ENCODE measurements around the gene EFCC1. TPM values are rescaled to one million over a fixed set of nuclear protein-coding genes. Genes with fewer than 3 reads are reported as not detected.
A peak's percentile ranks its signal among the peaks of the same experiment; 100 is the strongest.

The EFCC1 gene
- total and polyA plus RNA-seq, 2 of the 8 experiments (the other 6 are each of a cell fraction or from before 2014, with no cell fraction given): 0.14 to 0.37 TPM

GRCh38 chr3:128993461-128994172, 7.5 kb upstream of the EFCC1 start, which contains the start of gene CFAP92:
Gene CFAP92, minus strand, starts transcription at chr3:128994076. Its CDS starts 772 bp downstream, at chr3:128993304.
- Histone ChIP-seq H3K79me2 (ENCODE audit: control insufficient read depth in 1 of 2, insufficient read depth in 2 of 2, low read length in 2 of 2) (no peaks in the 10 kb centered on the region), H3K36me3 (ENCODE audit: control insufficient read depth in 2 of 4, insufficient read depth in 4 of 4, low read length in 3 of 4) (no peaks in the 10 kb centered on the region), H4K5ac (ENCODE audit: insufficient read length, low read depth, low read length) (peak within 1 kb of the TSS; percentile 1), H3K14ac (ENCODE audit: insufficient read length) (no peak within 1 kb of the TSS), H3K9ac (replicated peaks in 1 of 4; ENCODE audit: extremely low read depth in 1 of 4, low read depth in 3 of 4, low read length in 3 of 4) (peak within 1 kb of the TSS in 3 of 4 experiments; percentile 16 to 25 (median 20); a peak in 3 of 7 replicates), H4K91ac (replicated peaks; ENCODE audit: insufficient read length, low read length) (peak within 1 kb of the TSS; percentile 78), H3K79me1 (ENCODE audit: low read depth, low read length) (no peaks in the 10 kb centered on the region), H3K4me1 (replicated peaks in 1 of 4; ENCODE audit: control insufficient read depth in 3 of 4, insufficient read depth in 4 of 4, low read length in 3 of 4) (peaks cover 2 to 14% (median 8%) of the 10 kb centered on the region in 4 experiments), H2AK5ac (ENCODE audit: low read depth, low read length) (peak within 1 kb of the TSS; percentile 58; the same call in 1 of the 2 replicates), H2BK20ac (ENCODE audit: low read length) (no peak within 1 kb of the TSS), H2AFZ (ENCODE audit: low read length) (peak within 1 kb of the TSS; percentile 80), H3K18ac (ENCODE audit: extremely low read depth, low read length) (peak within 1 kb of the TSS; percentile 78), H3K56ac (replicated peaks; ENCODE audit: insufficient read length, low read depth, low read length) (peak within 1 kb of the TSS; percentile 1), H2BK5ac (ENCODE audit: low read depth, low read length) (peak within 1 kb of the TSS; percentile 15; the same call in 1 of the 2 replicates), H2BK12ac (ENCODE audit: low read depth, low read length) (peak within 1 kb of the TSS; percentile 50; the same call in 1 of the 2 replicates), H3K23ac (ENCODE audit: insufficient read length) (no peak within 1 kb of the TSS), H3K27ac (ENCODE audit: low read depth, low read length) (no peak within 1 kb of the TSS), H3K23me2 (ENCODE audit: low read depth, low read length) (peaks cover 8% of the 10 kb centered on the region; the same call in 1 of the 2 replicates), H4K20me1 (replicated peaks in 1 of 2; ENCODE audit: control insufficient read depth in 1 of 2, insufficient read depth in 2 of 2, low read length in 2 of 2) (no peaks in the 10 kb centered on the region), H3K4me3 (ENCODE audit: extremely low read depth in 1 of 4, insufficient read depth in 2 of 4, low read depth in 3 of 4, low read length in 4 of 4) (peak within 1 kb of the TSS; percentile 42 to 62 (median 51)), H2BK120ac (replicated peaks; ENCODE audit: low read depth, low read length) (no peak within 1 kb of the TSS), H2BK15ac (ENCODE audit: low read length) (peak within 1 kb of the TSS; percentile 95), H4K8ac (ENCODE audit: extremely low read depth, insufficient read depth, low read length) (peak within 1 kb of the TSS; percentile 91), H3K4me2 (ENCODE audit: insufficient read depth in 1 of 2, low read depth in 2 of 2, low read length in 2 of 2) (peak within 1 kb of the TSS; percentile 90 to 94), H3K9me3 (ENCODE audit: insufficient read depth in 2 of 2, low read depth in 1 of 2, low read length in 1 of 2) (no peaks in the 10 kb centered on the region), H3K4ac (replicated peaks; ENCODE audit: insufficient read length, low read depth, low read length) (peak within 1 kb of the TSS; percentile 90), H3K27me3 (replicated peaks in 1 of 4; ENCODE audit: control insufficient read depth in 3 of 4, extremely low read depth in 1 of 4, insufficient read depth in 3 of 4, low read length in 3 of 4) (peaks cover 0 to 19% (median 17%) of the 10 kb centered on the region in 4 experiments; a peak in 6 of 7 replicates)
- 6% methylated on average over 40 of the region's 57 CpGs; no CpG with 5 or more reads in 1 of the 2 experiments for WGBS, 2 experiments (ENCODE audit: extremely low coverage in 1 of 2, insufficient coverage in 1 of 2, insufficient read length in 1 of 2, insufficient replicate concordance in 2 of 2, low coverage in 1 of 2, low lambda C conversion rate in 2 of 2, missing lambda C conversion rate in 1 of 2)
- no peak for FAIRE-seq
- ChIA-PET CTCF (ENCODE audit: partially characterized antibody) (interaction anchor here (0.7 to 3.6 kb wide), 7 partner anchors 10 to 107 kb away, joined by 3 to 28 read pairs (median 4); no protein-coding TSS in a partner anchor), POLR2A (ENCODE audit: partially characterized antibody) (interaction anchor here (0.7 to 1.9 kb wide), 12 partner anchors 8 to 323 kb away, joined by 3 to 5 read pairs (median 4); partner anchors contain the start of gene ACAD9)
- DNase-seq (ENCODE audit: low read depth in 1 of 2, low spot score in 2 of 2): peak; percentile 41 to 96
- TF ChIP-seq SIN3A (conservative IDR thresholded peaks at IDR 0.05 in 1 of 2, IDR thresholded peaks at IDR 0.05 in 1 of 2; ENCODE audit: low read depth in 1 of 2, low read length in 2 of 2) (peak in 1 of 2 experiments; percentile 80; a peak in 2 of 4 replicates), RBBP5 (IDR thresholded peaks at IDR 0.05; ENCODE audit: borderline replicate concordance, low read depth, low read length) (peak; percentile 60; the same call in 1 of the 2 replicates), KDM5A (IDR thresholded peaks at IDR 0.05; ENCODE audit: low read length) (no peak), KDM4A (IDR thresholded peaks at IDR 0.05; ENCODE audit: low read depth, low read length, severe bottlenecking) (peak; percentile 82), GABPA (IDR thresholded peaks at IDR 0.05; ENCODE audit: borderline replicate concordance, insufficient read depth, low read length) (no peak), PHF8 (conservative IDR thresholded peaks at IDR 0.05; ENCODE audit: low read depth, low read length) (0 out of 2 replicates have a peak, but pooled peaks have one; percentile 26), EGR1 (IDR thresholded peaks at IDR 0.05; ENCODE audit: borderline replicate concordance, low read depth, low read length) (no peak), SP4 (IDR thresholded peaks at IDR 0.05; ENCODE audit: low read length) (0 out of 2 replicates have a peak, but pooled peaks have one; percentile 68), TAF1 (IDR thresholded peaks at IDR 0.05; ENCODE audit: low read depth, low read length) (peak; percentile 64), TEAD4 (IDR thresholded peaks at IDR 0.05; ENCODE audit: low read depth, low read length) (no peak), CREB1 (IDR thresholded peaks at IDR 0.05) (0 out of 2 replicates have a peak, but pooled peaks have one; percentile 4), ASH2L (IDR thresholded peaks at IDR 0.05; ENCODE audit: low read length) (peak; percentile 26)
